ENCODE measurements around the gene DTX2.
"Not testable (repeated sequence)": the region's sequence is repeated elsewhere in the genome, so short reads cannot be mapped to it uniquely, and the experiment has no call there.

The DTX2 gene

DNA sequence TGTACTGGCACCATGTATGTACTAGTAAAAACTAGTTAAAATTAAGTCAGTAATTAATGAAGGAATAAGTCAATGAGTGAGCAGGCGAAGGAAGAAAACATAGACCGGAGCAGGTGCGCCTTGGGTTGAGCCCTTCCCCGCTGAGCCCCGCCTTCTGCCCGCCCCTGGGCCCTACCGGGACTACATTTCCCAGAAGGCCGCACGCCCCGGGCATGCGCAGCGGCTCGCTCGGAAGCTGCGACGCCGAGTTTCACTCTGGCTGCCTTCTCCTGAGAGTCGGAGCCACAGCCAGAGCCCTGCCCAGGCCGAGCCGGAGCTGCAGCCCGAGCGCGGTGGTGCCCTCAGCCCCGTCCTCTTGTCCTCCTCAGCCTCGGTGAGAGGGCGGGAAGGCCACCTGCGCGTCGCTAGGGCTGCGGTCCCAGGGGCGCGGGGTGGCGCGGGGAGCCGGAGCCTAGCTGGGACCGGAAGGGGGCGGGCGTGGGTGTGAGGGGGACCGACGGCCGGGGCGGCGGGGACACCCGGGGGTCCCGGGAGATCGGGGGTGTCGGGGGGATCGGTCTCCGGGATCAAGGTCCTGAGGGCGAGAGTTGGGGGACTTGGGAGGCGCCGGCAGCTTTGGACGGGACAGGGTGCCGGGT, at the start of gene DTX2:
Gene DTX2, plus strand, starts transcription at position 246 of the 638 bp plus-strand sequence. CDS start 18,801 bp downstream, outside the sequence.
- DNase-seq = peak; percentile 19

GRCh38 chr7:76412249-76412648, 49.3 kb upstream of the DTX2 start:
- DNase-seq = no peak

- DNase-seq = not testable (repeated sequence)
Measured at GRCh38 chr7:76417654-76418310, 43.7 kb upstream of the DTX2 start.

GRCh38 chr7:76421097-76421496, 40.4 kb upstream of the DTX2 start:
- not testable (repeated sequence) for DNase-seq

DNA sequence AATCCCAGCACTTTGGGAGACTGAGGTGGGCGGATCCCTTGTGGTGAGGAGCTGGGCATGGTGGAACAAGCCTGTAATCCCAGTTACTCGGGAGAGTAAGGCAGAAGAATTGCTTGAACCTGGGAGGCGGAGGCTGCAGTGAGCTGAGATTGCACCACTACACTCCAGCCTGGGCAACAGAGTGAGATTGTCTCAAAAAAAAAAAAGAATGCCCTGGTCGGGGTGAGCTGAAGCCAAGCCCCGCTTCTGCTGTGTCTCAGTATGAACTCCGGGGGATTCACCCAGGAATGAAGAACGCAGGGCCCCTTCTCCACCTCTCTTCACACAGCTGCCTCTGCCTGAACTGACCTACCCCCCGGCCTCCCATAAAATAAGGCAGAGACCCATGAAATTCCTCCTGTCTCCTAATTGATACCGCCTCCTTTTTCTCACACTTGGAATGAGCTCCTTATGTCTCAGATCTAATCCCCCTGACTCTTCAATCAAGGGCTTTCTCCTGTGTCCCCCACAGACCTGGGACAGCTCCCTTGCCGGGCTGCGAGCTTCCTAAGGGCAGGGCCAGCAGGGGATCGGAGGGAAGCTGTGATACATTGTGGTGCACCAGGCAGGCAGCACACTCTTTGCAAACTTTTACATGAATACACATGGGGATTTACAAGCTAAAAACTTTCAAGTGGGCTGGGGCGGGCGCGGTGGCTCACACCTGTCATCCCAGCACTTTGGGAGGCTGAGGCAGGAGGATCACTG, 37.7 kb upstream of the DTX2 start:
- no peak for DNase-seq

DNA sequence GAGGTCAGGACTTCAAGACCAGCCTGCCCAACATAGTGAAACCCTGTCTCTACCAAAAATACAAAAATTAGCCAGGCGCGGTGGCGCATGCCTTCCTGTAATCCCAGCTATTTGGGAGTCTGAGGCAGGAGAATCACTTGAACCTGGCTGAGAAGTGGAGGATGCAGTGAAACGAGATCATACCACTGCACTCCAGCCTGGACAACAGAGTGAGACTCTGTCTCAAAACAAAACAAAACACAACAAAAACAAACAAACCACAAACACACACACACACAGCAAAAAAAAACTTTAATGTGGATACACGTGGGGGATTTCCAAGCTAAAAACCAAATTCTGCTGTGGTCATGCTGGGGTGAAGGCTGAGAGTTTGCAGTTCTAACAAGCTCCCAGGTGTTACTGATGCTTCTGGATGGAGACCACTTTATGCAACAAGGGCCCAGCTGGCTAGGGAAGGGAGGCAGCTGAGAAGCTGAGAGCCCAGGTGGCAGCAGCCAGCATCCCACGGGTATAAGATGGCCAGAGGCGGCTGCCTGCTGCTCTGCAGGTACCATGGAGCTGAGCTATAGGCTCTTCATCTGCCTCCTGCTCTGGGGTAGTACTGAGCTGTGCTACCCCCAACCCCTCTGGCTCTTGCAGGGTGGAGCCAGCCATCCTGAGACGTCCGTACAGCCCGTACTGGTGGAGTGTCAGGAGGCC, 36.9 kb upstream of the DTX2 start, which contains the start of gene ZP3:
Gene ZP3, plus strand, starts transcription at position 538 of the 699 bp plus-strand sequence. Its CDS starts 15 bp downstream, at position 553.
- DNase-seq = no peak

- no peak for DNase-seq
Measured at GRCh38 chr7:76425156-76425555, 36.4 kb upstream of the DTX2 start.

DNA sequence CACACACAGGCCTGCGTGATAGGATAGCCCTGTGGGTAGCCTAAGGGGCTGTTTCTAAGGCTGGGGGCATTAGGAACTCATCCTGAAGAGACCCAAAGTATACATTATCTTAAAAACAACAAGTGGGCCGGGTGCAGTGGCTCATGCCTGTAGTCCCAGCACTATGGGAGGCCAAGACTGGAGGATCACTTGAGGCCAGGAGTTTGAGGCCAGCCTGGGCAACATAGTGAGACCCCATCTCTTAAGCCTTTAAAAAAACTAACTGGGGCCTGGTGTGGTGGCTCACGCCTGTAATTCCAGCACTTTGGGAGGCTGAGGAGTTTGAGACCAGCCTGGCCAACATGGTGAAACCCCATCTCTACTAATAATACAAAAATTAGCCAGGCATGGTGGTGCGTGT, 36.0 kb upstream of the DTX2 start:
- DNase-seq = not testable (repeated sequence)

DNA sequence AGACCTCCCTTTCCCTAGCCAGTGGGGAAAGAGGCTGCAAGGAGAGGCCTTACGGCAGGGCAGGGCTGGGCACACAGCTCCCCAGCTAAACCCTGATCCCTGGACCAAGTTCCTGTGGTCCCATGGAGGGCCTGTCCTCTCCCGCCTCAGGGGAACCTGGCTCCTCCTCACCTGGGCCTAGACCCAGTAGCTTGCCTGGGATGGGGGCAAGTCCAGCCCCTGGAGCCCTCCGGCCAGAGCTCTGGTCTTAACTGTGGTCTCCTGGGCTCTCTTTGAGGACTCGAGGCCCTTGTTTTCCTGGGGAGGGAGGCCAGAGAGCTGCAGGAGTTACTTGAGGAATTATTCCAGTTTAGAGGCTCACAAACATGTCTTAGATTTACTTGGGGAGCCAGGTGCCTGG, 35.3 kb upstream of the DTX2 start:
- DNase-seq = no peak

GRCh38 chr7:76427635-76428034, 33.9 kb upstream of the DTX2 start:
- DNase-seq = no peak

GRCh38 chr7:76428149-76428823, 33.2 kb upstream of the DTX2 start:
- no peak for DNase-seq

- DNase-seq = no peak
Measured at GRCh38 chr7:76428868-76429805, 32.4 kb upstream of the DTX2 start.

DNA sequence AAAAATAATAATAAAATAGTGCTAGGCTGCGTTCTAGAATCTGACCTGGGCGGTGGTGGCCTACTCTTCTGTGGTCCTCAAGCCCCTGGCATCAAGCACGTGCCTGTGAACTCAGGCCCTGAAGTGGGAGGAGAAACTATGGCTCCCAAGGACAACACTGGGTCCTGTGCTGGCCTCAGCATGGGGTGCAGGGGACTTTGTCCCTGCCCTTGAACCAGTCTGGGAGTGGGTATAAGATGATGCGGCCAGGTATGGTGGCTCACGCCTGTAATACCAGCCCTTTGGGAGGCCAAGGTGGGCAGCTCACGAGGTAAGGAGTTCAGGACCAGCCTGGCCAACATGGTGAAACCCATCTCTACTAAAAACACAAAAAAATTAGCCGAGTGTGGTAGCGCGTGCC, 31.3 kb upstream of the DTX2 start:
- no peak for DNase-seq

DNA sequence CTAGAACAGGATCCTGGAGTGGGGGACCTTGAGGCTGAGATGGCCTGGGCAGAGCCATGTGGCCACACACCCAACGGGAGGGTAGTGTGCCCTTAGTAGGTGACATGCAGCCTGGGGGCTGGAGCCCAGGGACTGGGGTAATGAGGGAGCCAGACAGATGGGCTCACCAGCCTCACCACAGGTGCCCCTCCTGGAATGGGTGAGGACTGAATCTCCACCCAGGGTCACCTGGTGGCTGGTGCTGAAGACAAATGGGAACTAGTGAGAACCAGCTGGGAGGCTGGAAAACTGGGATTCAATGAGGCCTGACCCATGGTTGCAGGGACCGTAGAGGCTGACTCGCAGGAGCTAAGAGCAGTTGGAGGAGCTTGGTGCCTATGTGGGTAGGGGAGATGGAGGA, 30.7 kb upstream of the DTX2 start:
- DNase-seq = no peak

- DNase-seq = peak; percentile 57
Measured at GRCh38 chr7:76437873-76438272, 23.6 kb upstream of the DTX2 start.

DNA sequence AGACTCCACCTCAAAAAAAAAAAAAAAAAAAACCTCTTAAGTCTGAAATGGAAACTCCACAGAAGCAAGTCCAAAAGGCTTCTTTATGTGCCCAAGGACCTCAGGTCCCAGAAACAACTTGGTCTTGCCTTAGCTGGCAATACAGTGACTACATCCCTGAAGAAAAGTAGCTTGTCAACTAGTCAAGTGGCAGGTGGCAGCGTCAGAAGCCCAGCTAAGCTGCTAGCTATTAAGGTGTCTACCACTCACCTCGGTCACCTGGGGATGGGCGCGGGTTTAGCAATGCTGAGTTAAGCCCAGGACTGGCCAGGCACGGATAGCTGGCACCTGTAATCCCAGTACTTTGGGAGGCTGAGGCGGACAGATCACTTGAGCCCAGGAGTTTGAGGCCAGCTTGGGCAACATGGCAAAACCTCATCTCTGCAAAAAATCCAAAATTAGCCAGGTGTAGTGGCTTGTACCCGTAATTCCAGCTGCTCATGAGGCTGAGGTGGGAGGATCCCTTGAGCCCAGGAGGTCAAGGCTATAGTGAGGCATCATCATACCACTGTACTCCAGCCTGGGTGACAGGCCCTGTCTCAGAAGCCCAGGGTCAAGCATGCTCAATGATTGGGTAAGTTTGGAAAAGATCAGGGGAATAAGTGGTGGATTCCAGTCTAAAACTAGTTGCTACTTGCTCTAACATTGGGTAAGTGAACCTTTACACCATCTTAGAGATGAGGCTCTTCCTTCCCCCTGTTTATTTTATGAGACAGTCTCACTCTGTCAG, 22.2 kb upstream of the DTX2 start:
- DNase-seq = not testable (repeated sequence)

DNA sequence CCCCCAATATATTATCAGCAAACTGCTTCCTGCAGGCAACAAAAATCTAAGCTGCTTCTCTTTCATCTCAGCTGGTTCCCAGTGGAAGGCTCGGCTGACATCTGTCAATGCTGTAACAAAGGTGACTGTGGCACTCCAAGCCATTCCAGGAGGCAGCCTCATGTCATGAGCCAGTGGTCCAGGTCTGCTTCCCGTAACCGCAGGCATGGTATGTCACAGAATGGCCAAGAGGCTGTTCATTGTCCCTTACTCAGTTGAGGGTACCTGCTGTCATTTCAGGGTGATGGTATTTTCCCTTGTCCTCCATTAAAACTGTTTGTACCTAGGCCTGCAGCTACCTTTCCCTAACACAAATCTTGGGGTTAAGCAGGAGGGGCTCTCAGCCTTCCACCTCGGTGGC, 21.1 kb upstream of the DTX2 start:
- DNase-seq = not testable (repeated sequence)

DNA sequence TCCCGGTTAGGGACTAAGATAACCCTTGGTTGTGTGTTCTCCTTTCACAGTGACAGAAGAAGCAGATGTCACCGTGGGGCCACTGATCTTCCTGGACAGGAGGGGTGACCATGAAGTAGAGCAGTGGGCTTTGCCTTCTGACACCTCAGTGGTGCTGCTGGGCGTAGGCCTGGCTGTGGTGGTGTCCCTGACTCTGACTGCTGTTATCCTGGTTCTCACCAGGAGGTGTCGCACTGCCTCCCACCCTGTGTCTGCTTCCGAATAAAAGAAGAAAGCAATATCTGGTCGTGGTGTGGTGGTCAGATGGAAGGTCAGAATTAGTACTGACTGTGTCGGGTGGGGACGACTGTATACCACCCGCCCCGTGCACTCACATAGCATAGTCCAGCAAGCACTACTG, 19.7 kb upstream of the DTX2 start:
- DNase-seq = not testable (repeated sequence)

- DNase-seq = not testable (repeated sequence)
Measured at GRCh38 chr7:76442664-76443446, 18.7 kb upstream of the DTX2 start.

DNA sequence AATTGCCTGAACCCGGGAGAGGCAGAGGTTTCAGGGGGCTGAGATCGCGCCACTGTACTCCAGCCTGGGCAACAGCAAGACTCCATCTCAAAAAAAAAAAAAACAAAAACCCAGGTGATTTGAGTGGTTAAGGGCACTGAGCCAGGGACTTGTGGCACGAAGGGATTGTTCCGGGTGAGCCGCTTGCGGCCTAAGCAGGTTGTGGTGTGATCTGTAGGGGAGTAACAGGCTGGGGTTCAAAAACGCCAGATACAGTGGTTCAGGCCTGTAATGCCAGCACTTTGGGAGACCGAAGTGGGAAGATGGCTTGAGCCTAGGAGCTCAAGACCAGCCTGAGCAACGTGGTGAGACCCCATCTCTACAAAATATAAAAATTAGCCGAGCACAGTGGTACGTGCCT, 17.7 kb upstream of the DTX2 start:
- not testable (repeated sequence) for DNase-seq

Measured in CD4-positive, alpha-beta T cell treated with Interleukin-4 for 4 hours (primary cell).